ENCODE measurements around the gene LRRC8C. TPM values are rescaled to one million over a fixed set of nuclear protein-coding genes. Genes with fewer than 3 reads are reported as not detected.

Gene LRRC8C
- total RNA-seq, 2 experiments from 2014 or later = 28.4 to 30.2 TPM

- ATAC-seq (ENCODE audit: poor library complexity) = no peak
- H3K4me1 Mint-ChIP-seq (ENCODE audit: low read depth) = peaks cover 73% of the 10 kb centered on the region
- Histone ChIP-seq H3K4me3 (ENCODE audit: low read length) (no peak overlapping the region), H3K36me3 (ENCODE audit: insufficient read depth, low read length) (peaks cover 4% of the 10 kb centered on the region), H3K9me3 (ENCODE audit: control insufficient read depth in 1 of 2, insufficient read depth in 1 of 2, low read length in 2 of 2) (peaks cover 0 to 14% of the 10 kb centered on the region in 2 experiments), H3K27ac (ENCODE audit: low read depth in 1 of 2, low read length in 2 of 2) (no peak overlapping the region), H3K4me1 (ENCODE audit: insufficient read depth, low read length) (peaks cover 22% of the 10 kb centered on the region), H3K27me3 (ENCODE audit: control insufficient read depth in 1 of 2, insufficient read depth in 2 of 2, low read length in 2 of 2) (no peaks in the 10 kb centered on the region)
- H3K27me3 Mint-ChIP-seq = no peaks in the 10 kb centered on the region
- peaks cover 63% of the 10 kb centered on the region for H3K36me3 Mint-ChIP-seq (ENCODE audit: low read depth)
- no peak for DNase-seq
- peaks cover 6% of the 10 kb centered on the region for H3K9me3 Mint-ChIP-seq
- ChIA-PET CTCF (interaction anchor here (1.0 to 1.4 kb wide), 2 partner anchors 11 to 14 kb away, joined by 4 to 6 read pairs; no protein-coding TSS in a partner anchor), POLR2A (interaction anchor here (1.2 to 1.8 kb wide), 3 partner anchors 14 to 36 kb away, joined by 3 to 5 read pairs (median 4); no protein-coding TSS in a partner anchor)
- peak overlapping the region; percentile 20 for H3K4me3 Mint-ChIP-seq
- peak overlapping the region; percentile 69 for H3K27ac Mint-ChIP-seq
- no peak for TF ChIP-seq CTCF (IDR thresholded peaks at IDR 0.05)
- intact Hi-C loops (cut with DNase I, micrococcal nuclease) = loop anchor here in 1 of 2 experiments (5.0 kb wide), 1 partner anchor 33 kb away; no protein-coding TSS in a partner anchor
Measured at GRCh38 chr1:89644119-89644814, 11.3 kb downstream of the LRRC8C start.

- no peak for TF ChIP-seq CTCF (IDR thresholded peaks at IDR 0.05)
- no peaks in the 10 kb centered on the region for H3K27me3 ChIP-seq (ENCODE audit: control insufficient read depth in 1 of 2, insufficient read depth in 2 of 2, low read length in 2 of 2)
- H3K9me3 Mint-ChIP-seq = peaks cover 6% of the 10 kb centered on the region
- peaks cover 72% of the 10 kb centered on the region for H3K4me1 Mint-ChIP-seq (ENCODE audit: low read depth)
- intact Hi-C loops (cut with DNase I, micrococcal nuclease) = no loop called here
- H3K36me3 ChIP-seq (ENCODE audit: insufficient read depth, low read length) = peaks cover 4% of the 10 kb centered on the region
- ATAC-seq (ENCODE audit: poor library complexity) (no peak), DNase-seq (no peak)
- no peak overlapping the region for H3K27ac ChIP-seq (ENCODE audit: low read depth in 1 of 2, low read length in 2 of 2)
- ChIA-PET CTCF (interaction anchor here (1.1 kb wide), 1 partner anchor 117 kb away, joined by 3 read pairs; no protein-coding TSS in a partner anchor), POLR2A (interaction anchor here (1.0 to 1.8 kb wide), 5 partner anchors 11 to 109 kb away, joined by 3 to 5 read pairs (median 4); partner anchors contain the start of gene LRRC8C)
- peaks cover 0 to 14% of the 10 kb centered on the region in 2 experiments for H3K9me3 ChIP-seq (ENCODE audit: control insufficient read depth in 1 of 2, insufficient read depth in 1 of 2, low read length in 2 of 2)
- no peaks in the 10 kb centered on the region for H3K27me3 Mint-ChIP-seq
- H3K27ac Mint-ChIP-seq = no peak overlapping the region
- no peak overlapping the region for H3K4me3 Mint-ChIP-seq
- no peak overlapping the region for H3K4me3 ChIP-seq (ENCODE audit: low read length)
- H3K36me3 Mint-ChIP-seq (ENCODE audit: low read depth) = peaks cover 73% of the 10 kb centered on the region
- peaks cover 17% of the 10 kb centered on the region for H3K4me1 ChIP-seq (ENCODE audit: insufficient read depth, low read length)
Measured at GRCh38 chr1:89646259-89646658, 13.3 kb downstream of the LRRC8C start.

- Mint-ChIP-seq H3K27ac (peak overlapping the region; percentile 88), H3K4me3 (peak overlapping the region; percentile 5), H3K27me3 (no peaks in the 10 kb centered on the region), H3K4me1 (ENCODE audit: low read depth) (peaks cover 77% of the 10 kb centered on the region), H3K9me3 (peaks cover 6% of the 10 kb centered on the region), H3K36me3 (ENCODE audit: low read depth) (peaks cover 68% of the 10 kb centered on the region)
- peak overlapping the region in 1 of 2 donors; percentile 26 for H3K27ac ChIP-seq (ENCODE audit: low read depth in 1 of 2, low read length in 2 of 2)
- POLR2A ChIA-PET = no interaction called here
- H3K4me1 ChIP-seq (ENCODE audit: insufficient read depth, low read length) = peaks cover 11% of the 10 kb centered on the region
- no peaks in the 10 kb centered on the region for H3K27me3 ChIP-seq (ENCODE audit: control insufficient read depth in 1 of 2, insufficient read depth in 2 of 2, low read length in 2 of 2)
- H3K36me3 ChIP-seq (ENCODE audit: insufficient read depth, low read length) = no peaks in the 10 kb centered on the region
- TF ChIP-seq CTCF (IDR thresholded peaks at IDR 0.05) = no peak
- no peak overlapping the region for H3K4me3 ChIP-seq (ENCODE audit: low read length)
- ATAC-seq (ENCODE audit: poor library complexity) (no peak), DNase-seq (no peak)
- CTCF ChIA-PET = interaction anchor here (1.3 kb wide), 1 partner anchor 113 kb away, joined by 5 read pairs; no protein-coding TSS in a partner anchor
- H3K9me3 ChIP-seq (ENCODE audit: control insufficient read depth in 1 of 2, insufficient read depth in 1 of 2, low read length in 2 of 2) = peaks cover 0 to 14% of the 10 kb centered on the region in 2 experiments
- intact Hi-C loops (cut with DNase I, micrococcal nuclease) = no loop called here
Measured at GRCh38 chr1:89649783-89650182, 16.9 kb downstream of the LRRC8C start.

All from CD4-positive, alpha-beta T cell (primary cell).